Natural killer cell (primary cell): ENCODE data around the gene PRRX2. TPM values are rescaled to one million over a fixed set of nuclear protein-coding genes. Genes with fewer than 3 reads are reported as not detected.
"Not testable (repeated sequence)": the region's sequence is repeated elsewhere in the genome, so short reads cannot be mapped to it uniquely, and the experiment has no call there.

Experiments used
- ATAC-seq, 3 donors: fragments of 150-1000 bp in 2 of 3; fragments of 200-7000 bp in 1 of 3; cut with Tn5 transposase; 1 replicate in 1 of 3; 2 replicates in 2 of 3; pipeline ENCODE4 v1.10.0; 2021; ENCODE audit warnings: mild to moderate bottlenecking in 2 of 3, moderate library complexity in 2 of 3
- DNase-seq, 2 donors: peaks; one replicate each; pipeline versions ENCODE4 v3.0.0 to v3.0.0-alpha.2; 2013 to 2021; ENCODE audit warnings: mixed read lengths in 1 of 2
- H3K27ac ChIP-seq: one replicate; pipeline ENCODE4 v1.5.1; 2013; ENCODE audit warnings: mild to moderate bottlenecking, low read length
- H3K27me3 ChIP-seq: one replicate; pipeline ENCODE4 v1.6.1; 2013; ENCODE audit warnings: low read length; ENCODE audit not compliant: control insufficient read depth, insufficient read depth
- H3K36me3 ChIP-seq: one replicate; pipeline ENCODE4 v1.6.1; 2013; ENCODE audit warnings: low read length; ENCODE audit not compliant: control insufficient read depth, insufficient read depth
- H3K4me1 ChIP-seq: one replicate; pipeline ENCODE4 v1.6.1; 2013; ENCODE audit warnings: low read length; ENCODE audit not compliant: control insufficient read depth, insufficient read depth
- H3K4me3 ChIP-seq: one replicate; pipeline ENCODE4 v1.5.1; 2013; ENCODE audit warnings: low read length
- H3K9me3 ChIP-seq: one replicate; pipeline ENCODE4 v1.6.1; 2013; ENCODE audit warnings: low read length; ENCODE audit not compliant: control insufficient read depth, insufficient read depth
- H3K27ac Mint-ChIP-seq, 2 donors: one replicate each; pipeline ENCODE4 v1.8.0; 2022; ENCODE audit warnings: mild to moderate bottlenecking in 2 of 2, mixed read lengths in 2 of 2, moderate library complexity in 1 of 2
- H3K27me3 Mint-ChIP-seq, 2 donors: one replicate each; pipeline ENCODE4 v1.8.0; 2022; ENCODE audit warnings: low read depth in 2 of 2, mixed read lengths in 2 of 2
- H3K36me3 Mint-ChIP-seq: one replicate; pipeline ENCODE4 v1.8.0; 2022; ENCODE audit warnings: mixed read lengths
- H3K4me1 Mint-ChIP-seq, 2 donors: one replicate each; pipeline ENCODE4 v1.8.0; 2022; ENCODE audit warnings: mixed read lengths in 2 of 2
- H3K4me3 Mint-ChIP-seq: one replicate; pipeline ENCODE4 v1.8.0; 2022; ENCODE audit warnings: mild to moderate bottlenecking, moderate library complexity, mixed read lengths
- H3K9me3 Mint-ChIP-seq, 2 donors: one replicate each; pipeline ENCODE4 v1.8.0; 2022; ENCODE audit warnings: mixed read lengths in 2 of 2
- WGBS: methylation state at CpG from one replicate; pipeline ENCODE4 v1.1.7; 2013; ENCODE audit warnings: missing lambda C conversion rate; ENCODE audit not compliant: insufficient coverage; 5-methylcytosine and 5-hydroxymethylcytosine counted together
- intact Hi-C: fragments of 100-400 bp; cut with micrococcal nuclease; formaldehyde crosslinking; loops from one replicate; pipeline ENCODE4 v1.14.2; 2022
- total RNA-seq, 4 donors: library from RNA; stranded (reverse); fragments of 120-200 nt in 1 of 4; gene quantifications; one replicate each; pipeline versions ENCODE4 v1.2.3 to v1.2.4, GENCODE V29; 2013 to 2022
- TF ChIP-seq, protein P1 (sequence below): fragments of 200-600 bp; IDR thresholded peaks from one replicate; pipeline ENCODE4 v1.8.0; 2022; ENCODE audit warnings: antibody characterized with exemption

PRRX2 gene
- total RNA-seq, 3 donors from 2014 or later (not counting 1 experiment from before 2014, with no cell fraction given) = not detected

DNA sequence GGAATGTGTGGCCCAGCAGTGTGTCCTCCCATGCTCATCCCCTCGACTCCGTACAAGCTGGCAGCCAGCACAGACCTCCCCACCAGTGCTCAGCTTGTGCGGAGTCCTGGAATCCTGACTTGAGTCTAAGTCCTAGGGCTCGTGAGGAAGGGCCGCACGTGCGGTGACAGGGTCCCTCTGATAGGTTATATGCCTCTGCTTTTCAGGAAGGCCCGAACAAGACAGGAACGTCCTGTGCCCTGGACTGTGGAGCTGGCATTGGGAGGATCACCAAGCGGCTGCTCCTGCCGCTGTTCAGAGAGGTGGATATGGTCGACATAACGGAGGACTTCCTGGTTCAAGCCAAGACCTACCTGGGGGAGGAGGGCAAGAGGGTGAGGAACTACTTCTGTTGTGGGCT lies 31.6 kb upstream of the PRRX2 start:
- ATAC-seq = no peak
- peaks cover 10 to 43% of the 10 kb centered on the region in 2 donors for H3K4me1 Mint-ChIP-seq
- Histone ChIP-seq H3K4me1 (peaks cover 11% of the 10 kb centered on the region), H3K27me3 (no peaks in the 10 kb centered on the region), H3K27ac (no peak overlapping the region), H3K4me3 (no peak overlapping the region), H3K9me3 (no peaks in the 10 kb centered on the region), H3K36me3 (peaks cover 47% of the 10 kb centered on the region)
- WGBS = 86% methylated on average over 13 of the region's 13 CpGs
- H3K27me3 Mint-ChIP-seq = no peaks in the 10 kb centered on the region
- no peak for DNase-seq
- H3K36me3 Mint-ChIP-seq = no peaks in the 10 kb centered on the region
- H3K9me3 Mint-ChIP-seq = no peaks in the 10 kb centered on the region
- intact Hi-C loops = no loop called here
- no peak overlapping the region for H3K4me3 Mint-ChIP-seq
- H3K27ac Mint-ChIP-seq = no peak overlapping the region
- TF ChIP-seq, protein P1, sequence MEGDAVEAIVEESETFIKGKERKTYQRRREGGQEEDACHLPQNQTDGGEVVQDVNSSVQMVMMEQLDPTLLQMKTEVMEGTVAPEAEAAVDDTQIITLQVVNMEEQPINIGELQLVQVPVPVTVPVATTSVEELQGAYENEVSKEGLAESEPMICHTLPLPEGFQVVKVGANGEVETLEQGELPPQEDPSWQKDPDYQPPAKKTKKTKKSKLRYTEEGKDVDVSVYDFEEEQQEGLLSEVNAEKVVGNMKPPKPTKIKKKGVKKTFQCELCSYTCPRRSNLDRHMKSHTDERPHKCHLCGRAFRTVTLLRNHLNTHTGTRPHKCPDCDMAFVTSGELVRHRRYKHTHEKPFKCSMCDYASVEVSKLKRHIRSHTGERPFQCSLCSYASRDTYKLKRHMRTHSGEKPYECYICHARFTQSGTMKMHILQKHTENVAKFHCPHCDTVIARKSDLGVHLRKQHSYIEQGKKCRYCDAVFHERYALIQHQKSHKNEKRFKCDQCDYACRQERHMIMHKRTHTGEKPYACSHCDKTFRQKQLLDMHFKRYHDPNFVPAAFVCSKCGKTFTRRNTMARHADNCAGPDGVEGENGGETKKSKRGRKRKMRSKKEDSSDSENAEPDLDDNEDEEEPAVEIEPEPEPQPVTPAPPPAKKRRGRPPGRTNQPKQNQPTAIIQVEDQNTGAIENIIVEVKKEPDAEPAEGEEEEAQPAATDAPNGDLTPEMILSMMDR = no peak

DNA sequence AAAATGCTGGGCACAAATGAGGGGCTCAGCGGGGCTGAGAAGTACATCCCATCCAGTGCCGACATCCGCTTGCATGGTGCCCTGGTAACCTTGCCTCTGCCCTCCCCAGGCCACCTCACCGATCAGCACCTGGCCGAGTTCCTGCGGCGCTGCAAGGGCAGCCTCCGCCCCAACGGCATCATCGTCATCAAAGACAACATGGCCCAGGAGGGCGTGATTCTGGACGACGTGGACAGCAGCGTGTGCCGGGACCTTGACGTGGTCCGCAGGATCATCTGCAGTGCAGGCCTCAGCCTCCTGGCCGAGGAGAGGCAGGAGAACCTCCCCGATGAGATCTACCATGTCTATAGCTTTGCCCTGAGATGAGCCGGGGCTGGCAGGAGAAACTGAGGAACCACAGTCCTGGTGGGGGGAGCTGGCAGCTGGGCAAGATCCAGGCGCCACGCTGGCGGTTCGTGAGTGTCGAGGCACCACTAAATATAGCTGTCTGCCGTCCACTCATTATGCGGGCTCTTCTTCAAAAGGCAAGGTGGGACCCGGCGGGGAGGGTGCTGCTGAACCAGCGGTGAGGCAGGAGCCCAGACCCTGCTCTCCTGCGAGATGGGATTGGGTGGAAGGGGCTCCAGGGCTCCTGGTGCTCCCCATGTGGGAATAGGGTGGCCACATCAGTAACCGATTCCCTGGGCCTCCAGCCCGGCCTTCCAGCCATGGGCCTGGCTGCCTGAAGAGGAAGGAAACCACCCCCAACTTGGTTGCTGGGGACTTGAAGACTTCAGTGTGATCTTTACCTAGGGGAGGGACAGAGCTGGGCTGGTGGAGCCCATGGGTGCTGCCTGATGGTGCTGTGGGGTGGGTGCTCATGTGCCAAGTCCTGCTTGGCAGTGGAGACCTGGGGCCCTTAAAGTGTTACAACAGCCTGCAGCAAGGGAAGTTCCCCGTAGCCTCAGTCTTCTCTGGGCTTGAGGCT lies 30.1 kb upstream of the PRRX2 start:
- Mint-ChIP-seq H3K27me3 (no peaks in the 10 kb centered on the region), H3K36me3 (no peaks in the 10 kb centered on the region), H3K27ac (no peak overlapping the region)

DNA sequence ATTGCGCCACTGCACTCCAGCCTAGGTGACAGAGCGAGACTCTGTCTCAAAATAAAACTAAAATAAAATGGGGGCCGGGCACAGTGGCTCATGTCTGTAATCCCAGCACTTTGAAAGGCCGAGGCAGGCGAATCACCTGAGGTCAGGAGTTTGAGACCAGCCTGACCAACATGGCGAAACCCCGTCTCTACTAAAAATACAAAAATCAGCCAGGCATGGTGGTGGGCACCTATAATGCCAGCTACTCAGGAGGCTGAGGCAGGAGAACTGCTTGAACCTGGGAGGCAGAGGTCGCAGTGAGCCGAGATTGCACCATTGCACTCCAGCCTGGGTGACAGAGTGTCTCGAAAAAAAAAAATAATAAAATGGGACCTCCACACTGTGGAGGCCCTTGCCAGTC lies 29.1 kb upstream of the PRRX2 start:
- H3K9me3 Mint-ChIP-seq, H3K27me3 ChIP-seq, H3K27me3 Mint-ChIP-seq, H3K4me3 Mint-ChIP-seq, H3K9me3 ChIP-seq, H3K27ac ChIP-seq, intact Hi-C loops, DNase-seq, H3K27ac Mint-ChIP-seq, ATAC-seq, H3K36me3 Mint-ChIP-seq, H3K4me3 ChIP-seq: not testable (repeated sequence)
- H3K4me1 Mint-ChIP-seq = peaks cover 5 to 41% of the 10 kb centered on the region in 2 donors
- Histone ChIP-seq H3K4me1 (peaks cover 17% of the 10 kb centered on the region), H3K36me3 (peaks cover 53% of the 10 kb centered on the region)
- 96% methylated on average over 10 of the region's 10 CpGs for WGBS

More for the DNA sequence above, 30.1 kb upstream of the PRRX2 start:
- TF ChIP-seq, protein P1 = no peak
- Histone ChIP-seq H3K4me3 (no peak overlapping the region), H3K36me3 (peaks cover 53% of the 10 kb centered on the region), H3K27ac (no peak overlapping the region), H3K4me1 (peaks cover 10% of the 10 kb centered on the region), H3K9me3 (no peaks in the 10 kb centered on the region), H3K27me3 (no peaks in the 10 kb centered on the region)
- ATAC-seq (no peak), DNase-seq (peak in 1 of 2 donors; percentile 6)
- intact Hi-C loops = no loop called here
- Mint-ChIP-seq H3K4me1 (peaks cover 0 to 42% of the 10 kb centered on the region in 2 donors), H3K4me3 (no peak overlapping the region), H3K9me3 (no peaks in the 10 kb centered on the region)
- 95% methylated on average over 34 of the region's 34 CpGs for WGBS

DNA sequence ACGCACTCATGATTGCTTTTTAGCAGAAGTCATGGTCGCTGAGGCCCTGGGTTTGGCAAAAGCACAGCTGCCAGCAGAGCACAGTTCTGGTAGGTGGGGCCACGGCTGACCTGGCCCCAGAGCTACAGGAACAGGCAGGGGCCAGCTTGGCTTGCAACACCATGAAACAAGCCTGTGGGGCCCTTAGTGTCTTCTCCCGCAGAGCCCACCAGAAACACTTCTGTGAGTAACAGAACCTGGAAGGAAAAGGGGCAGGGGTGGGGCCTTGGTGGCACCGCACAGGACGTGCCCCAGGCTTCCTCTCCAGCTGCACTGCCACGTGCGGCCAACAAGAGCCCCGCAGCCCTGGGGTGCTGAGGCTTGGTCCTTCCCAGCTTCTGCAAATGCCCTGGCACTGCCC lies 28.3 kb upstream of the PRRX2 start:
- TF ChIP-seq, protein P1 = no peak
- no peaks in the 10 kb centered on the region for H3K9me3 Mint-ChIP-seq
- Histone ChIP-seq H3K4me3 (no peak overlapping the region), H3K27me3 (no peaks in the 10 kb centered on the region), H3K9me3 (no peaks in the 10 kb centered on the region), H3K36me3 (peaks cover 53% of the 10 kb centered on the region), H3K4me1 (peaks cover 19% of the 10 kb centered on the region), H3K27ac (no peak overlapping the region)
- H3K4me3 Mint-ChIP-seq = no peak overlapping the region
- whole genome bisulfite sequencing = 30% methylated on average over 9 of the region's 9 CpGs
- intact Hi-C loops = no loop called here
- H3K4me1 Mint-ChIP-seq = peaks cover 6 to 36% of the 10 kb centered on the region in 2 donors
- ATAC-seq (no peak), DNase-seq (no peak)
- no peaks in the 10 kb centered on the region for H3K27me3 Mint-ChIP-seq
- H3K36me3 Mint-ChIP-seq = no peaks in the 10 kb centered on the region
- no peak overlapping the region for H3K27ac Mint-ChIP-seq
